K562 (cell line): ENCODE results near the gene SCAPER. TPM values are rescaled to one million over a fixed set of nuclear protein-coding genes. Genes with fewer than 3 reads are reported as not detected.

ENCODE experiments used
- ATAC-seq: fragments of 200-7000 bp; cut with Tn5 transposase; 3 replicates; pipeline ENCODE4 v1.9.1; 2020; ENCODE audit warnings: moderate library complexity
- BruUV-seq: library from RNA; stranded (reverse); fragments of 400-500 nt; replicated peaks from 2 replicates; lab custom pipeline; 2021; lab: Mats Ljungman, UMichigan
- CTCF ChIA-PET: fragments of 300-600 bp; formaldehyde crosslinking; extraction: SDS; loops from one replicate; lab custom pipeline; 2021; ENCODE audit warnings: low intra/inter-chr PET ratio; lab: Yijun Ruan, JAX
- POLR2A ChIA-PET: fragments of 300-600, 350-650 bp; sonication (Branson Sonifier 250); formaldehyde crosslinking; extraction: SDS; loops from one replicate; lab custom pipeline; 2021; ENCODE audit warnings: antibody characterized with exemption, inconsistent platforms; lab: Yijun Ruan, JAX
- DNase-seq, 4 experiments: peaks; one replicate each; pipeline versions ENCODE4 v3.0.0 to v3.0.0-alpha.2; 2011 to 2018; ENCODE audit warnings: low spot score in 3 of 4, mixed read lengths in 3 of 4; ENCODE audit errors: extremely low read depth in 1 of 4
- FAIRE-seq: peaks from 2 replicates; lab custom pipeline; 2011; peaks lifted over from hg19 to GRCh38; lab: Jason Lieb, UNC
- H2AFZ ChIP-seq: 2 replicates; pipeline ENCODE4 v1.6.0; 2011; ENCODE audit warnings: low read depth, low read length, control low read depth, inconsistent platforms
- H3K27ac ChIP-seq: fragments of 200-600 bp; 3 replicates; pipeline ENCODE4 v1.8.0; 2011; ENCODE audit warnings: low read depth, mild to moderate bottlenecking, control low read depth, inconsistent platforms, low read length, moderate library complexity, mixed read lengths; ENCODE audit errors: extremely low read depth
- H3K27me3 ChIP-seq, 2 experiments: fragments of 300-600 bp in 1 of 2; 2 replicates in 1 of 2; 3 replicates in 1 of 2; pipeline versions ENCODE4 v1.6.0 to v1.8.0; 2011; ENCODE audit warnings: inconsistent platforms in 2 of 2, low read length in 2 of 2, mild to moderate bottlenecking in 1 of 2, mixed read lengths in 1 of 2, moderate library complexity in 1 of 2; ENCODE audit not compliant: control insufficient read depth in 2 of 2, insufficient read depth in 2 of 2
- H3K36me3 ChIP-seq: fragments of 300-600 bp; 3 replicates; pipeline ENCODE4 v1.8.0; 2011; ENCODE audit warnings: mild to moderate bottlenecking, low read length, inconsistent platforms; ENCODE audit not compliant: control insufficient read depth, insufficient read depth
- H3K4me1 ChIP-seq, 2 experiments: fragments of 200-600 bp in 1 of 2; replicated peaks in 1 of 2; 2 replicates in 1 of 2; 3 replicates in 1 of 2; pipeline versions ENCODE4 v1.5.1 to v1.8.0; 2011; ENCODE audit warnings: inconsistent platforms in 2 of 2, low read length in 2 of 2, mild to moderate bottlenecking in 1 of 2, mixed read lengths in 1 of 2, moderate library complexity in 1 of 2; ENCODE audit not compliant: control insufficient read depth in 2 of 2, insufficient read depth in 2 of 2
- H3K4me2 ChIP-seq: 2 replicates; pipeline ENCODE4 v1.6.1; 2011; ENCODE audit warnings: low read length, control low read depth, inconsistent platforms, mixed read lengths; ENCODE audit not compliant: insufficient read depth
- H3K4me3 ChIP-seq: fragments of 200-600 bp; sonication (generic), shearing (Covaris generic); 2 replicates; pipeline ENCODE4 v1.5.1; 2016; ENCODE audit warnings: control low read depth, inconsistent platforms
- H3K79me2 ChIP-seq: fragments of 200-600 bp; 3 replicates; pipeline ENCODE4 v1.8.0; 2011; ENCODE audit warnings: low read length, inconsistent platforms; ENCODE audit not compliant: control insufficient read depth, insufficient read depth
- H3K9ac ChIP-seq, 2 experiments: 2 replicates each; pipeline versions ENCODE4 v1.6.0 to v1.6.1; 2011; ENCODE audit warnings: low read depth in 2 of 2, low read length in 2 of 2, control low read depth in 1 of 2, inconsistent platforms in 1 of 2, mild to moderate bottlenecking in 1 of 2, mixed read lengths in 1 of 2; ENCODE audit not compliant: insufficient read depth in 1 of 2
- H3K9me1 ChIP-seq: one replicate; pipeline ENCODE4 v1.6.0; 2011; ENCODE audit warnings: inconsistent platforms, mild to moderate bottlenecking, low read length, moderate library complexity; ENCODE audit not compliant: control insufficient read depth, insufficient read depth
- H3K9me3 ChIP-seq: replicated peaks from 2 replicates; pipeline ENCODE4 v1.5.1; 2011; ENCODE audit warnings: low read depth, low read length, inconsistent platforms; ENCODE audit not compliant: control insufficient read depth, insufficient read depth
- H4K20me1 ChIP-seq: replicated peaks from 2 replicates; pipeline ENCODE4 v1.6.1; 2011; ENCODE audit warnings: low read length, inconsistent platforms, mixed read lengths; ENCODE audit not compliant: control insufficient read depth, insufficient read depth
- CSDE1 ChIP-seq, 2 experiments: fragments of 450-650 bp; IDR thresholded peaks; 2 replicates each; pipeline ENCODE4 v1.6.1; 2016; ENCODE audit warnings: mild to moderate bottlenecking in 1 of 2
- RBM39 ChIP-seq: fragments of 200-400 bp; formaldehyde crosslinking; optimal IDR thresholded peaks from 2 replicates; pipeline ENCODE3; 2018; ENCODE audit warnings: low read depth, low read length
- WGBS: fragments of 100-300 bp; shearing (Covaris generic); methylation state at CpG from one replicate; pipeline ENCODE4 v1.1.6; 2016; ENCODE audit warnings: low coverage, mixed read lengths; ENCODE audit not compliant: insufficient coverage; ENCODE audit errors: missing lambda C conversion rate; 5-methylcytosine and 5-hydroxymethylcytosine counted together
- in situ Hi-C: fragments of 300-500 bp; cut with MboI; formaldehyde crosslinking; loops from 4 replicates; pipeline ENCODE4 v1.15.0; 2018; ENCODE audit warnings: inconsistent platforms, mixed read lengths
- intact Hi-C: fragments of 100-400 bp; cut with micrococcal nuclease; formaldehyde crosslinking; loops from 2 replicates; pipeline ENCODE4 v1.14.2; 2022
- polyA plus RNA-seq, 8 experiments: library from polyadenylated mRNA; depleted of rRNA in 4 of 8; stranded (reverse) in 5 of 8; unstranded in 3 of 8; fragments of >200 nt; fragmentation: Nextera tagmentation in 2 of 8; fragmentation: Illumina TruSeq in 1 of 8; extraction: Ambion mirVana in 2 of 8; extraction: Trizol in 1 of 8; gene quantifications; 2 replicates each; pipeline versions ENCODE4 v1.2.1 to v1.2.3, GENCODE V29; 2011 to 2014; ENCODE audit warnings: inconsistent platforms in 1 of 8, missing spikeins in 1 of 8
- total RNA-seq, 7 experiments: library from RNA; depleted of rRNA in 6 of 7; stranded (reverse); fragments of >200 nt in 6 of 7; fragmentation: Illumina TruSeq in 2 of 7; extraction: Trizol in 2 of 7; gene quantifications; 2 replicates each; pipeline versions ENCODE4 v1.2.1 to v1.2.3, GENCODE V29; 2011 to 2021; ENCODE audit warnings: low replicate concordance in 1 of 7
- TF ChIP-seq, protein P1 (sequence below): sonication (generic); formaldehyde crosslinking; IDR thresholded peaks from 2 replicates; pipeline ENCODE4 v1.8.0; 2022; ENCODE audit warnings: mild to moderate bottlenecking, missing genetic modification reagents

Gene SCAPER
- total and polyA plus RNA-seq, 9 of the 15 experiments (the other 6 are each of a cell fraction or from before 2014, with no cell fraction given), result 1.3 to 5.7 (median 3.2) TPM

DNA sequence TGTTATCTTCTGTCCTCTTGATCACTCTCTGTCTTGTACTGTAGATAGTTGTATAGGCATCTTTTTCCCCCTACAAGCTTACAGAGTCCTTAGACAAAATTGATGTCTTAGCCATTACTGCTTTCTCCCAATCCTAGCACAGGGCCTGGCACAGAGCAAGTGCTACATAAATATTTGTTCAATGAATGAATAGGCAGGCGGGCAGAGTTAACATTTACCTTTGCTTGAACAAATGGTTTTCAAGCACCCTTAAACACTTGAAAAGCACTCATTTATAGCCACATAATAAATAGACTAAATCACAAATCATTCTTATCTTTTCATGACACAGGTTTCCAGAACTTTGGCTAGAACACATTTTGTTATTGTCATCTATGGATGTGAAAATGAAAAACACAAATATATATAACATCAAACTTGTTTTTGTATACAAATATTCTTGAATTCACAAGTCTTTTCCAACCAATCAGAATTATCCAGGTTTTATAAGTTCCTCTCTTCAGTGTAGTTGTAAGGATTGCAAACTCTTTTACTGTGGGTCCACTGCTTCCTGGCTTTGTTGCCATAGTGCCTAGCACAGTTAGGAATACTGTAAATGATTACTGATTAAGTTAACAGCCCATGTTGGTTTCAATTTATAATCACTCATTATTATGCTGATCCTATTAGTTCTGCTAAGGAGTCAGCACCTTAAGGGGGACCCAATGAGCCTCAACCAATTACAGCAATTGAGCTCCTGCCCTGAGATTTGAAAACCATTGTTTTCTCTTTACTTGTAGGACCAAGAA, 506.6 kb downstream of the SCAPER start:
- CTCF ChIA-PET, result no interaction called here
- no peak overlapping the region for H3K9ac ChIP-seq

DNA sequence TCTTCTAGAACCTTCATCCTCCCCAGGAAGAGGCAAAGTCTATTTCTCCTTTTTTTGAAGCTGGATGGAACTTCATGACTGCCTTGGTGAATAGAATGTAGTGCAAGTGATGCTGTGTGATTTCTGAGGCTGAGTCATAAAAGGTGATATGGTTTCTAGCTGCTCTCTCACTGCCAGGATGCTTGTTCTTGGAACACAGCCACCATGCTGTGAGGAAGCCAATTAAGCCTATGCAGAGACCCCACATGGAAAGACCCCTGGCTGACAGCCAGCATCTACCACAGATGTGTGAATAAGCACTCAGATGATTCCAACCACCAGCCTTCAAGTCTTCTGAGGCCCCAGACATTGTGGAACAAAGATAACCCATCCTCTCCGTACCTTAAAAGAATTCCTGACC, 511.5 kb downstream of the SCAPER start:
- BruUV-seq, result no TSS peak
- TF ChIP-seq, protein P1, sequence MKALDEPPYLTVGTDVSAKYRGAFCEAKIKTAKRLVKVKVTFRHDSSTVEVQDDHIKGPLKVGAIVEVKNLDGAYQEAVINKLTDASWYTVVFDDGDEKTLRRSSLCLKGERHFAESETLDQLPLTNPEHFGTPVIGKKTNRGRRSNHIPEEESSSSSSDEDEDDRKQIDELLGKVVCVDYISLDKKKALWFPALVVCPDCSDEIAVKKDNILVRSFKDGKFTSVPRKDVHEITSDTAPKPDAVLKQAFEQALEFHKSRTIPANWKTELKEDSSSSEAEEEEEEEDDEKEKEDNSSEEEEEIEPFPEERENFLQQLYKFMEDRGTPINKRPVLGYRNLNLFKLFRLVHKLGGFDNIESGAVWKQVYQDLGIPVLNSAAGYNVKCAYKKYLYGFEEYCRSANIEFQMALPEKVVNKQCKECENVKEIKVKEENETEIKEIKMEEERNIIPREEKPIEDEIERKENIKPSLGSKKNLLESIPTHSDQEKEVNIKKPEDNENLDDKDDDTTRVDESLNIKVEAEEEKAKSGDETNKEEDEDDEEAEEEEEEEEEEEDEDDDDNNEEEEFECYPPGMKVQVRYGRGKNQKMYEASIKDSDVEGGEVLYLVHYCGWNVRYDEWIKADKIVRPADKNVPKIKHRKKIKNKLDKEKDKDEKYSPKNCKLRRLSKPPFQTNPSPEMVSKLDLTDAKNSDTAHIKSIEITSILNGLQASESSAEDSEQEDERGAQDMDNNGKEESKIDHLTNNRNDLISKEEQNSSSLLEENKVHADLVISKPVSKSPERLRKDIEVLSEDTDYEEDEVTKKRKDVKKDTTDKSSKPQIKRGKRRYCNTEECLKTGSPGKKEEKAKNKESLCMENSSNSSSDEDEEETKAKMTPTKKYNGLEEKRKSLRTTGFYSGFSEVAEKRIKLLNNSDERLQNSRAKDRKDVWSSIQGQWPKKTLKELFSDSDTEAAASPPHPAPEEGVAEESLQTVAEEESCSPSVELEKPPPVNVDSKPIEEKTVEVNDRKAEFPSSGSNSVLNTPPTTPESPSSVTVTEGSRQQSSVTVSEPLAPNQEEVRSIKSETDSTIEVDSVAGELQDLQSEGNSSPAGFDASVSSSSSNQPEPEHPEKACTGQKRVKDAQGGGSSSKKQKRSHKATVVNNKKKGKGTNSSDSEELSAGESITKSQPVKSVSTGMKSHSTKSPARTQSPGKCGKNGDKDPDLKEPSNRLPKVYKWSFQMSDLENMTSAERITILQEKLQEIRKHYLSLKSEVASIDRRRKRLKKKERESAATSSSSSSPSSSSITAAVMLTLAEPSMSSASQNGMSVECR (CRISPR knock-in tag), result no peak
- TF ChIP-seq CSDE1 (IDR thresholded peaks at IDR 0.05), result no peak
- H3K9me3 ChIP-seq, result no peaks in the 10 kb centered on the region
- no peak overlapping the region for H2AFZ ChIP-seq
- H3K4me2 ChIP-seq, result no peak overlapping the region
- H3K9ac ChIP-seq, result no peak overlapping the region
- ATAC-seq, result no peak
- DNase-seq, result no peak
- FAIRE-seq, result no peak
- H4K20me1 ChIP-seq, result no peaks in the 10 kb centered on the region; the same call in 1 of the 2 replicates
- H3K36me3 ChIP-seq, result no peaks in the 10 kb centered on the region
- intact Hi-C loops, result no loop called here
- POLR2A ChIA-PET, result no interaction called here
- H3K4me1 ChIP-seq, result no peaks in the 10 kb centered on the region
- CTCF ChIA-PET, result no interaction called here
- no peak overlapping the region for H3K4me3 ChIP-seq
- H3K27me3 ChIP-seq, result peaks cover 6 to 8% of the 10 kb centered on the region in 2 experiments; a peak in 4 of 5 replicates
- no peaks in the 10 kb centered on the region for H3K79me2 ChIP-seq
- no peaks in the 10 kb centered on the region for H3K9me1 ChIP-seq
- in situ Hi-C loops, result loop anchor here (10.0 kb wide), 1 partner anchor 291 kb away; no protein-coding TSS in a partner anchor
- no peak overlapping the region for H3K27ac ChIP-seq
- 0% methylated on average over 1 of the region's 1 CpG for WGBS

More for the DNA sequence above, 506.6 kb downstream of the SCAPER start:
- Histone ChIP-seq H3K9me1 (no peaks in the 10 kb centered on the region), H3K4me2 (no peak overlapping the region), H3K27me3 (peaks cover 0 to 2% of the 10 kb centered on the region in 2 experiments; a peak in 2 of 5 replicates), H3K36me3 (no peaks in the 10 kb centered on the region), H3K4me1 (no peaks in the 10 kb centered on the region), H4K20me1 (no peaks in the 10 kb centered on the region; the same call in 1 of the 2 replicates), H2AFZ (no peak overlapping the region), H3K79me2 (no peaks in the 10 kb centered on the region), H3K27ac (no peak overlapping the region), H3K9me3 (no peaks in the 10 kb centered on the region), H3K4me3 (no peak overlapping the region)
- TF ChIP-seq RBM39, result no peak
- BruUV-seq, result no TSS peak
- intact Hi-C loops, result no loop called here
- POLR2A ChIA-PET, result no interaction called here
- ATAC-seq (no peak), FAIRE-seq (no peak), DNase-seq (no peak)
- 0% methylated on average over 1 of the region's 1 CpG for WGBS
- in situ Hi-C loops, result loop anchor here (10.0 kb wide), 1 partner anchor 286 kb away; no protein-coding TSS in a partner anchor
